Chondrocyte (in vitro differentiated cells): ENCODE measurements around the gene ATP6V0A4. TPM values are rescaled to one million over a fixed set of nuclear protein-coding genes. Genes with fewer than 3 reads are reported as not detected.
"Not testable (repeated sequence)": the region's sequence is repeated elsewhere in the genome, so short reads cannot be mapped to it uniquely, and the experiment has no call there.

Experiments used
- DNase-seq: peaks from one replicate; pipeline ENCODE4 v3.0.0; 2021; ENCODE audit warnings: mixed read lengths, low spot score
- H3K27ac Mint-ChIP-seq: one replicate; pipeline ENCODE4 v1.8.0; 2021; ENCODE audit warnings: mild to moderate bottlenecking, moderate library complexity, mixed read lengths; ENCODE audit not compliant: unreplicated experiment
- H3K27me3 Mint-ChIP-seq: 2 replicates; pipeline ENCODE4 v1.8.0; 2021; ENCODE audit warnings: low read depth, mixed read lengths
- H3K36me3 Mint-ChIP-seq: 2 replicates; pipeline ENCODE4 v1.8.0; 2021; ENCODE audit warnings: low read depth, mixed read lengths
- H3K4me1 Mint-ChIP-seq: 2 replicates; pipeline ENCODE4 v1.8.0; 2021; ENCODE audit warnings: low read depth, mild to moderate bottlenecking, mixed read lengths
- H3K4me3 Mint-ChIP-seq: one replicate; pipeline ENCODE4 v1.8.0; 2021; ENCODE audit warnings: mild to moderate bottlenecking, moderate library complexity, mixed read lengths; ENCODE audit not compliant: unreplicated experiment
- H3K9me3 Mint-ChIP-seq: 2 replicates; pipeline ENCODE4 v1.8.0; 2021; ENCODE audit warnings: low read depth, mixed read lengths
- CTCF ChIP-seq: fragments of 200-600 bp; sonication (generic); IDR thresholded peaks from 2 replicates; pipeline ENCODE4 v1.5.0; 2021; ENCODE audit warnings: antibody characterized with exemption, mild to moderate bottlenecking, moderate library complexity
- total RNA-seq: library from RNA; stranded (reverse); gene quantifications from 3 replicates; pipeline ENCODE4 v1.2.1, GENCODE V29; 2021

Gene ATP6V0A4
- total RNA-seq, 1 donor from 2014 or later: 0.35 TPM

GRCh38 chr7:138695106-138695505 lies 102.9 kb downstream of the ATP6V0A4 start:
- no peak for TF ChIP-seq CTCF
- no peaks in the 10 kb centered on the region for H3K36me3 Mint-ChIP-seq

GRCh38 chr7:138691178-138691577 lies 106.8 kb downstream of the ATP6V0A4 start:
- Mint-ChIP-seq H3K4me1 (no peaks in the 10 kb centered on the region), H3K9me3 (no peaks in the 10 kb centered on the region), H3K4me3 (no peak overlapping the region), H3K27ac (no peak overlapping the region), H3K36me3 (peaks cover 1% of the 10 kb centered on the region), H3K27me3 (peaks cover 17% of the 10 kb centered on the region)
- DNase-seq: no peak
- no peak for TF ChIP-seq CTCF

More at GRCh38 chr7:138695106-138695505, 102.9 kb downstream of the ATP6V0A4 start:
- Mint-ChIP-seq H3K9me3 (no peaks in the 10 kb centered on the region), H3K27me3 (peaks cover 23% of the 10 kb centered on the region), H3K4me3 (no peak overlapping the region), H3K27ac (no peak overlapping the region), H3K4me1 (no peaks in the 10 kb centered on the region)
- DNase-seq: no peak

GRCh38 chr7:138690495-138690894 lies 107.5 kb downstream of the ATP6V0A4 start:
- no peak for DNase-seq
- Mint-ChIP-seq H3K4me1 (no peaks in the 10 kb centered on the region), H3K27ac (peak overlapping the region; percentile 22)

GRCh38 chr7:138688037-138688436 lies 110.0 kb downstream of the ATP6V0A4 start:
- peaks cover 17% of the 10 kb centered on the region for H3K27me3 Mint-ChIP-seq
- not testable (repeated sequence) for H3K4me1 Mint-ChIP-seq, H3K4me3 Mint-ChIP-seq, DNase-seq, H3K9me3 Mint-ChIP-seq, H3K27ac Mint-ChIP-seq, H3K36me3 Mint-ChIP-seq

More at GRCh38 chr7:138690495-138690894, 107.5 kb downstream of the ATP6V0A4 start:
- Mint-ChIP-seq H3K27me3 (peaks cover 17% of the 10 kb centered on the region), H3K9me3 (no peaks in the 10 kb centered on the region), H3K36me3 (peaks cover 1% of the 10 kb centered on the region), H3K4me3 (no peak overlapping the region)
- TF ChIP-seq CTCF: no peak

- Mint-ChIP-seq H3K27me3 (peaks cover 5% of the 10 kb centered on the region), H3K36me3 (peaks cover 1% of the 10 kb centered on the region), H3K9me3 (no peaks in the 10 kb centered on the region), H3K4me1 (peaks cover 5% of the 10 kb centered on the region), H3K27ac (no peak overlapping the region), H3K4me3 (no peak overlapping the region)
- no peak for DNase-seq
- no peak for TF ChIP-seq CTCF
Observed at GRCh38 chr7:138684340-138684739, 113.7 kb downstream of the ATP6V0A4 start.

- H3K4me1 Mint-ChIP-seq: peaks cover 5% of the 10 kb centered on the region
- H3K4me3 Mint-ChIP-seq: no peak overlapping the region
- H3K9me3 Mint-ChIP-seq: no peaks in the 10 kb centered on the region
- no peak for DNase-seq
- TF ChIP-seq CTCF: no peak
- H3K27ac Mint-ChIP-seq: no peak overlapping the region
- no peaks in the 10 kb centered on the region for H3K27me3 Mint-ChIP-seq
- no peaks in the 10 kb centered on the region for H3K36me3 Mint-ChIP-seq
Observed at GRCh38 chr7:138679793-138680192, 118.2 kb downstream of the ATP6V0A4 start.
